ENCODE results near the gene PANK1. TPM values are rescaled to one million over a fixed set of nuclear protein-coding genes. Genes with fewer than 3 reads are reported as not detected.

PANK1 gene
- 6.1 and 10.4 TPM in 2 replicates for total RNA-seq

DNA sequence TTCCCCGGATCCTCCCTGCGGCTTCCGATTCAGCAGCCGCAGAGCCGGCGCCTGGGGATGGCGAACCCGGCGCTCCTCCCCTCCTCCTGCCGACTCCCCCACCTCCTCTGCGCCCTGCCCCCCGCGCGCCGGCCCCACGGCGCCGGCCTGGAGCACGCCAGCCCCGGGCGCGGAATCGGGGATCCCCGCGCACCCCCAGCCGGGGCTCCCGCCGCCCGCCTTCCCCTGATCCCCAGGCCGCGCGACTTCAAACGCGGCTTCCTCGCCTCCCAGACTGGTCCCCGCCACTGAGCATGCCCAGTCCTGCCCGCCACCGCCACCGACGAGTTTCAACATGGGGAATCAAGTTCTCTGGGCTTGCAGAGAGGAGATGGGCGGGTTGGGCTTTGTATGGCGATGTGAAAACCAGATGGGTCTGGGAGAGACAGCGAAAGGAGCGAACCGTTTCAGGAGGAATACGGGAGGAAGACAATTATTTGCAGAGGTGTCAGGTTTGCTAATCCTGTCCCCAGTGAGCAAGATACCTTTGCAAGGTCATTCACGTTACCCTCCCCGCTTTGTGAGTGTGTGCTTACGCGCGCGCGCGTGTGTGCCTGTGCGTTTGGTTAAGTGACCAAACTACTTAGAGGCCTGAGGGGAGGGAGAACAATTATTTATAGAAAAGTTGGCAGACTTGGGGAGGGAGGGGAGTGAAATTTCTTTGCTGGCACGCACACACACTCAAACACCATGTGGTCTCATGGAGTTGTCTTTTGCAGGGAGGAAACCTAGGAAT is at the start of gene PANK1:
Gene PANK1, minus strand, starts transcription at position 276 of the 775 bp plus-strand sequence. CDS start 351 bp downstream, outside the sequence.

DNA sequence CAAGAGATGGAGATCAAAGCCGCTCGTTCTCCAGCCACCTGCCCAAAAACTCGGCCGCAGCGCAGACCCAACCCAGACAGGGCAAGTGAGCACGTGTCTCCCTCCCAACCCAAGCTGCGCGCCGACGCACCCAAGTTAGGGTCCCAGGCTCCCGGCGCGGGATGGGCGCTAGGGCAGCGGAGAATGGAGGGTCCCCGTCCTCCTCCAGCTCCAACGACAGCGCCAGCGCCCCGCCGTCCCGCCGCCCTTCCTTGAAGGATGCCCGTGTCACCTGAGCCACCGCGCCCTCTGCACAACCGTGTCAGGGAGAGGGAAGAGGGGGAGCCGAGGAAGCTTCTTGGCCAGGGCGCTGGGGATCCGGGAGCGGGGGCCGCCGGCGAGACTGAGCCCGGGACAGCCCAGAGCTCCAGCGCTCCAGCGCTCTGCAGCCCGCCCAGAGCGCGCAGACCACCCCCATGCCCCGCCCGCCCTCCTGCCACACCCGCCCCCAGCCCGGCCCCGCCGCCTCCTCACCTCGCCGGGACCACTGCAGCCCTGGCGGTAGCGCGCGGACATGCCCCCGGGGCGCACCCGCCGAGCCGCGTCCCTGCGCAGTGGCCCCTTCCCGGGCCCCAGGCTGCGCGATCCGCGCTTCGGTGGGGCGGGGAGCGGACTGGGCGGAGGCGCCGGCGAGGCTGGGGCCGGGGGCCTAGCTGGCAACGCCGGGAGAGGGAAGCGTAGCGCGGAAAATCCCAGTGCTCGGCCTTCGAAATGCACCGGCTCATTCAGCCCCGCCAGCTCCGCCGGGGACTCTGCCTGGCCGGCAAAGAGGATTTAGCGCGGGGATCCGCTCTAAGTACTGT is 109.7 kb downstream of the PANK1 start, which contains the start of gene SLC16A12:
Gene SLC16A12, minus strand, starts transcription at position 424 of the 842 bp plus-strand sequence. CDS start 73,016 bp downstream, outside the sequence.

Other genes with a start within 250 kb of the PANK1 start
- gene IFIT5, start 230.7 kb downstream of the PANK1 start, total RNA-seq = 13.9 and 14.0 TPM in 2 replicates
- 0.81 and 1.1 TPM in 2 replicates for gene SLC16A12, start 109.6 kb downstream of the PANK1 start, total RNA-seq
- 2.1 and 2.4 TPM in 2 replicates for gene KIF20B, start 56.3 kb upstream of the PANK1 start, total RNA-seq

Data from cardiac ventricle fibroblast (primary cell).